ENCODE results near the gene GNGT2. TPM values are rescaled to one million over a fixed set of nuclear protein-coding genes. Genes with fewer than 3 reads are reported as not detected.
A peak's percentile ranks its signal among the peaks of the same experiment; 100 is the strongest.

GNGT2 gene
- total RNA-seq, 2 experiments from 2014 or later: 13.3 to 32.6 TPM

- intact Hi-C loops (cut with micrococcal nuclease; ENCODE audit: unreplicated experiment): loop anchor here (1.0 kb wide), 1 partner anchor 18 kb away; the partner anchor contains the start of genes ABI3 and GNGT2
- TF ChIP-seq CTCF (conservative IDR thresholded peaks at IDR 0.05; ENCODE audit: low read length) (peak; percentile 72), EZH2phosphoT487 (IDR thresholded peaks at IDR 0.05; ENCODE audit: borderline replicate concordance, low read depth, low read length) (no peak)
These were observed 18.2 kb downstream of the GNGT2 start for GRCh38 chr17:49191917-49192741.

GRCh38 chr17:49191409-49191916, 18.9 kb downstream of the GNGT2 start:
- intact Hi-C loops (cut with micrococcal nuclease; ENCODE audit: unreplicated experiment): no loop called here
- peaks cover 33% of the 10 kb centered on the region for H3K4me1 ChIP-seq (ENCODE audit: insufficient read depth, low read length, poor library complexity, severe bottlenecking)
- H3K27ac ChIP-seq (ENCODE audit: low read depth, low read length, poor library complexity, severe bottlenecking): peak overlapping the region; percentile 96
- no peaks in the 10 kb centered on the region for H3K36me3 ChIP-seq (ENCODE audit: insufficient read depth, low read length)
- H4K20me1 ChIP-seq (ENCODE audit: insufficient read depth, low read length): no peaks in the 10 kb centered on the region
- H3K9me3 ChIP-seq (ENCODE audit: low read length): 0 out of 2 replicates have a peak, but pooled peaks cover 6% of the 10 kb centered on the region
- no peak for DNase-seq (ENCODE audit: low spot score)
- TF ChIP-seq EZH2phosphoT487 (IDR thresholded peaks at IDR 0.05; ENCODE audit: borderline replicate concordance, low read depth, low read length): no peak
- CTCF ChIA-PET (ENCODE audit: unreplicated experiment): interaction anchor here (0.5 kb wide), 1 partner anchor 38 kb away, joined by 4 read pairs; no protein-coding TSS in a partner anchor
- POLR2A ChIA-PET: interaction anchor here (1.0 to 4.7 kb wide), 2 partner anchors 22 to 125 kb away, joined by 3 to 45 read pairs; partner anchors contain the start of genes ABI3 and GNGT2
- BruUV-seq (replicated peaks): TSS peak; percentile 91
- H3K4me3 ChIP-seq (ENCODE audit: low read depth, low read length, poor library complexity, severe bottlenecking): peak overlapping the region; percentile 78
- peak overlapping the region; percentile 81 for H2AFZ ChIP-seq (ENCODE audit: low read length)
- no peaks in the 10 kb centered on the region for H3K9me2 ChIP-seq (ENCODE audit: insufficient read depth, low read length)
- no peaks in the 10 kb centered on the region for H3K79me2 ChIP-seq (ENCODE audit: insufficient read depth, low read depth, low read length)
- peak overlapping the region; percentile 86 for H3K4me2 ChIP-seq (ENCODE audit: low read length)

More at GRCh38 chr17:49191917-49192741, 18.2 kb downstream of the GNGT2 start:
- no peaks in the 10 kb centered on the region for H3K9me2 ChIP-seq (ENCODE audit: insufficient read depth, low read length)
- H2AFZ ChIP-seq (ENCODE audit: low read length): peak overlapping the region; percentile 81
- no peaks in the 10 kb centered on the region for H3K36me3 ChIP-seq (ENCODE audit: insufficient read depth, low read length)
- H3K4me2 ChIP-seq (ENCODE audit: low read length): peak overlapping the region; percentile 86
- H3K27ac ChIP-seq (ENCODE audit: low read depth, low read length, poor library complexity, severe bottlenecking): peak overlapping the region; percentile 96
- ChIA-PET POLR2A (interaction anchor here (0.7 to 4.7 kb wide), 4 partner anchors 10 to 125 kb away, joined by 3 to 45 read pairs (median 3); partner anchors contain the start of genes ABI3 and GNGT2), CTCF (ENCODE audit: unreplicated experiment) (interaction anchor here (0.5 to 0.6 kb wide), 2 partner anchors 19 to 38 kb away, joined by 4 read pairs; no protein-coding TSS in a partner anchor)
- no TSS peak for BruUV-seq (replicated peaks)
- peak; percentile 92 for DNase-seq (ENCODE audit: low spot score)
- H4K20me1 ChIP-seq (ENCODE audit: insufficient read depth, low read length): no peaks in the 10 kb centered on the region
- H3K4me3 ChIP-seq (ENCODE audit: low read depth, low read length, poor library complexity, severe bottlenecking): peak overlapping the region; percentile 78
- no peaks in the 10 kb centered on the region for H3K79me2 ChIP-seq (ENCODE audit: insufficient read depth, low read depth, low read length)
- 0 out of 2 replicates have a peak, but pooled peaks cover 2% of the 10 kb centered on the region for H3K9me3 ChIP-seq (ENCODE audit: low read length)
- H3K4me1 ChIP-seq (ENCODE audit: insufficient read depth, low read length, poor library complexity, severe bottlenecking): peaks cover 33% of the 10 kb centered on the region

DNA sequence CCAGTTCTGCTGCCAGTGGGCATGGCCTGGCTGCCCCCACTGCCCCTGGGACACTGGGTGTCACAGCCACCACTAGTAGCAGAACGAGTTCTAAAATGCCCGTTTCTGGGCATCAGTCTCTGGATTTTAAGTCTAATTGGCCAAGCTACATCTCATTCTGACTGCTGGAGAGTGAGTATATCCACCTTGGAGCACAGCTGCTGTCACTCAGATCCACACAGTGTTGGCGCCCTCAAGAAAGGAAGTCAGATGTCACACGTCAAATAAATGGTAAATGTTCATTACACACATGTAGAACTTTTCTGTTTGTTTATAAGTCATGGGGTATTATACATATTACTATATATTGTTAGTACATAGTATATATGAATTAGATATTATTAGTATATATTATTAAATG, 19.4 kb downstream of the GNGT2 start:
- Histone ChIP-seq H3K9me3 (ENCODE audit: low read length) (peaks cover 6% of the 10 kb centered on the region; the same call in 1 of the 2 replicates), H3K27ac (ENCODE audit: low read depth, low read length, poor library complexity, severe bottlenecking) (peak overlapping the region; percentile 96)

More for the DNA sequence above, 19.4 kb downstream of the GNGT2 start:
- BruUV-seq (replicated peaks): no TSS peak
- no peaks in the 10 kb centered on the region for H3K36me3 ChIP-seq (ENCODE audit: insufficient read depth, low read length)
- no peaks in the 10 kb centered on the region for H4K20me1 ChIP-seq (ENCODE audit: insufficient read depth, low read length)
- no peaks in the 10 kb centered on the region for H3K9me2 ChIP-seq (ENCODE audit: insufficient read depth, low read length)
- H3K79me2 ChIP-seq (ENCODE audit: insufficient read depth, low read depth, low read length): no peaks in the 10 kb centered on the region
- intact Hi-C loops (cut with micrococcal nuclease; ENCODE audit: unreplicated experiment): no loop called here
- DNase-seq (ENCODE audit: low spot score): peak; percentile 28
- ChIA-PET POLR2A (interaction anchor here (1.0 to 4.7 kb wide), 2 partner anchors 22 to 197 kb away, joined by 3 to 45 read pairs; partner anchors contain the start of genes ABI3 and GNGT2), CTCF (ENCODE audit: unreplicated experiment) (interaction anchor here (0.5 kb wide), 1 partner anchor 309 kb away, joined by 3 read pairs; no protein-coding TSS in a partner anchor)
- TF ChIP-seq EZH2phosphoT487 (IDR thresholded peaks at IDR 0.05; ENCODE audit: borderline replicate concordance, low read depth, low read length) (no peak), CTCF (conservative IDR thresholded peaks at IDR 0.05; ENCODE audit: low read length) (no peak)
- peaks cover 33% of the 10 kb centered on the region for H3K4me1 ChIP-seq (ENCODE audit: insufficient read depth, low read length, poor library complexity, severe bottlenecking)
- H3K4me2 ChIP-seq (ENCODE audit: low read length): peak overlapping the region; percentile 86
- H3K4me3 ChIP-seq (ENCODE audit: low read depth, low read length, poor library complexity, severe bottlenecking): peak overlapping the region; percentile 26
- peak overlapping the region; percentile 21; the same call in 1 of the 2 replicates for H2AFZ ChIP-seq (ENCODE audit: low read length)
